K562 (cell line): ENCODE measurements around the gene ACSS1.

Experiments used
- E2F1 ChIP-seq: sonication (generic); formaldehyde crosslinking; IDR thresholded peaks from 2 replicates; pipeline ENCODE4 v1.8.1; 2023; ENCODE audit warnings: mild to moderate bottlenecking, missing genetic modification reagents, moderate library complexity
- SMAD3 ChIP-seq: fragments of 450-650 bp; formaldehyde crosslinking; conservative IDR thresholded peaks from 2 replicates; pipeline ENCODE4 v1.4.0; 2020; ENCODE audit warnings: mild to moderate bottlenecking
- TCF7L2 ChIP-seq: fragments of 150-350 bp; IDR thresholded peaks from 2 replicates; pipeline ENCODE4 v1.6.1; 2016; ENCODE audit warnings: low read depth, mild to moderate bottlenecking, low read length, moderate library complexity

DNA sequence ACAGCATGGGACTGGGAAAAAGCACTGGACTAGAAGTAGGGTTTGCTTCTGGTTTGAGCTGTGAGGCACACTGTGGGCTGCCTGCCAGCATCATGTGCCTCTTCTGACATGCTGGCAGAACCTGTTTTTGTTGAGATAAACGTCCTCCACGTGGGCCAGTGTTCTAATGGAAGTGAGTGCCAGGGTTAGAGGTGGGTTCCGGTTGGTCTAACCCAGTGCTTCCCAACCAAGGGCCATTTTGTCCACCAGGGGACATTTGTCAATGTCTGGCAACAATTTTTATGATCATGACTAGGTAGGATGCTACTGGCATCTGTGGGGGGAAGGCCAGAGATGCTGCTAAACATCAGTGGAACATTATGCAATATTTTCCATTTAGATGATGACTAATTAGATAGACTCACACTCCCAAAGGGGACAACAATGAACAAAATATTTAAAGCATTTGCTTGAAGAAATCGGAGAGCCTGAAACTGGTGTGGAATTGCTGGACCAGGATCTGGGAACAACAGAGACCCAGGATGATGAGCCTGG is 57.6 kb downstream of the ACSS1 start:
- no peak for TF ChIP-seq E2F1 (CRISPR knock-in tag)
- TF ChIP-seq TCF7L2 = no peak
- no peak for TF ChIP-seq SMAD3 (CRISPR knock-in tag)
